Sigmoid colon (tissue), 7 donors: ENCODE measurements around the gene HDGFL2. TPM values are rescaled to one million over a fixed set of nuclear protein-coding genes. Genes with fewer than 3 reads are reported as not detected.

Experiments
- DNase-seq: peaks from one replicate; pipeline ENCODE4 v3.0.0-alpha.2; 2019
- H3K27ac ChIP-seq, 4 donors: fragments of 200-600 bp; sonication (generic); one replicate each; pipeline ENCODE4 v1.5.1; 2016 to 2019; ENCODE audit warnings: mild to moderate bottlenecking in 1 of 4
- H3K27me3 ChIP-seq, 3 donors: fragments of 200-600 bp; sonication (generic); one replicate each; pipeline ENCODE4 v1.5.1; 2019; ENCODE audit warnings: mild to moderate bottlenecking in 1 of 3
- H3K36me3 ChIP-seq, 4 donors: fragments of 200-600 bp; sonication (generic); one replicate each; pipeline ENCODE4 v1.5.1; 2016 to 2019
- H3K4me1 ChIP-seq, 4 donors: fragments of 200-600 bp; sonication (generic); one replicate each; pipeline ENCODE4 v1.5.1; 2017 to 2019
- H3K4me3 ChIP-seq, 4 donors: fragments of 200-600 bp; sonication (generic); one replicate each; pipeline ENCODE4 v1.5.1; 2017 to 2019; ENCODE audit warnings: mild to moderate bottlenecking in 2 of 4, moderate library complexity in 1 of 4
- H3K9me3 ChIP-seq, 4 donors: fragments of 200-600 bp in 3 of 4; sonication (generic) in 3 of 4; one replicate each; pipeline versions ENCODE4 v1.5.1 to v1.6.1; 2013 to 2019
- EP300 ChIP-seq, 4 donors: sonication (generic); formaldehyde crosslinking; IDR thresholded peaks; one replicate each; pipeline ENCODE4 v1.6.1; 2017; ENCODE audit warnings: antibody characterized with exemption in 4 of 4
- POLR2A ChIP-seq, 2 donors: fragments of 450-650 bp; IDR thresholded peaks; one replicate each; pipeline ENCODE4 v1.6.1; 2016; ENCODE audit warnings: antibody characterized with exemption in 2 of 2, mild to moderate bottlenecking in 2 of 2, moderate library complexity in 2 of 2
- POLR2AphosphoS5 ChIP-seq, 4 donors: sonication (generic); formaldehyde crosslinking; IDR thresholded peaks; one replicate each; pipeline ENCODE4 v1.6.1; 2017; ENCODE audit warnings: antibody characterized with exemption in 4 of 4
- WGBS, 2 donors: extraction: QIAGEN DNeasy Blood & Tissue Kit; methylation state at CpG; one replicate each; pipeline ENCODE4 v1.1.7; 2013; 5-methylcytosine and 5-hydroxymethylcytosine counted together
- intact Hi-C: fragments of 100-400 bp; cut with DNase I; formaldehyde crosslinking; loops from one replicate; pipeline ENCODE4 v1.15.1; 2023
- polyA plus RNA-seq, 3 donors: library from polyadenylated mRNA; stranded (reverse); fragments of 200-250 nt; gene quantifications; one replicate each; pipeline ENCODE4 v1.2.3, GENCODE V29; 2013
- total RNA-seq, 4 donors: library from RNA; depleted of rRNA; stranded (reverse); fragments of >200 nt; gene quantifications; one replicate each; pipeline ENCODE4 v1.1.0, GENCODE V29; 2016
- TF ChIP-seq, protein P1 (sequence below), 4 experiments: fragments of 450-650 bp in 3 of 4; fragments of 200-600 bp in 1 of 4; IDR thresholded peaks; one replicate each; pipeline ENCODE4 v1.5.1; 2016 to 2019; ENCODE audit warnings: antibody characterized with exemption in 4 of 4, mild to moderate bottlenecking in 3 of 4, moderate library complexity in 2 of 4
- donor health status: healthy with polysubstance abuse.
- donor health status: Bipolar disorder and iron deficiency.
- donor health status: healthy.

Gene HDGFL2
- total and polyA plus RNA-seq, 7 donors = 19.8 to 78.2 (median 39.2) TPM

DNA sequence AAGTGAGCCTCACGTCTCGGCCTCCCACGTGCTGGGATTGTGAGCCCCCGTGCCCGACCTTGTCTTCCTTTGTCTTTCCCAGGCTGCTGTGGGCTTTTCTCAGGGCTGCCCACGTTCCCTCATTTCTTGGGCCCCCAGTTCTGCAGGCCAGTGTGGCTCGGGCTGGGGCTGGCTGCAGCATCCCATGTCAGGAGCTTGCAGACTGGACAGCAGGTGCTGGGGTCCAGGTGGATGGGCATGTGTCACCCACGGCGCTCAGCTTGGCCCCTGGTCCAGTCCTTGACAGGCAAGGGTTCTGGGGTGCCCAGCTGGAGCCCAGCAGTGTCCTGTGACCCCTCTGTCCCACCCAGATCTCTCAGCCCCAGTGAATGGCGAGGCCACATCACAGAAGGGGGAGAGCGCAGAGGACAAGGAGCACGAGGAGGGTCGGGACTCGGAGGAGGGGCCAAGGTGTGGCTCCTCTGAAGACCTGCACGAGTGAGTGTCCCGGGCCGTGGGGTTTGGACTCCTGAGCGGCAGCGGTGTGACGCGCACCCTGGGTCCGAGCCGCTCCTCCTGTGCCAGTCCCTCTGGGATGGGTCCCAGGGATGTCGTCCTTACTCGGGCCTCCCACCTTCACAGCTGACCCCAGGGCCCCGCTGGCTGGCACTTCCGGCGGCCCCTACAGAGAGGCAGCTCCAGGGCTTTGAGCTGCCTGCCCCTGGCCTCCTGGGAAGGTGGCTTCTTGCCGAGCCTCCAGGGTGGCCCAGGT, 28.9 kb downstream of the HDGFL2 start:
- Histone ChIP-seq H3K27ac (peak overlapping the region in 2 of 4 donors; percentile 52 to 66), H3K4me1 (peaks cover 0 to 16% (median 9%) of the 10 kb centered on the region in 4 donors), H3K27me3 (no peaks in the 10 kb centered on the region), H3K9me3 (no peaks in the 10 kb centered on the region), H3K4me3 (no peak overlapping the region), H3K36me3 (peaks cover 20 to 95% (median 61%) of the 10 kb centered on the region in 4 donors)
- TF ChIP-seq POLR2A (IDR thresholded peaks at IDR 0.05) (no peak), EP300 (IDR thresholded peaks at IDR 0.05) (no peak), POLR2AphosphoS5 (IDR thresholded peaks at IDR 0.05) (no peak)
- TF ChIP-seq, protein P1, sequence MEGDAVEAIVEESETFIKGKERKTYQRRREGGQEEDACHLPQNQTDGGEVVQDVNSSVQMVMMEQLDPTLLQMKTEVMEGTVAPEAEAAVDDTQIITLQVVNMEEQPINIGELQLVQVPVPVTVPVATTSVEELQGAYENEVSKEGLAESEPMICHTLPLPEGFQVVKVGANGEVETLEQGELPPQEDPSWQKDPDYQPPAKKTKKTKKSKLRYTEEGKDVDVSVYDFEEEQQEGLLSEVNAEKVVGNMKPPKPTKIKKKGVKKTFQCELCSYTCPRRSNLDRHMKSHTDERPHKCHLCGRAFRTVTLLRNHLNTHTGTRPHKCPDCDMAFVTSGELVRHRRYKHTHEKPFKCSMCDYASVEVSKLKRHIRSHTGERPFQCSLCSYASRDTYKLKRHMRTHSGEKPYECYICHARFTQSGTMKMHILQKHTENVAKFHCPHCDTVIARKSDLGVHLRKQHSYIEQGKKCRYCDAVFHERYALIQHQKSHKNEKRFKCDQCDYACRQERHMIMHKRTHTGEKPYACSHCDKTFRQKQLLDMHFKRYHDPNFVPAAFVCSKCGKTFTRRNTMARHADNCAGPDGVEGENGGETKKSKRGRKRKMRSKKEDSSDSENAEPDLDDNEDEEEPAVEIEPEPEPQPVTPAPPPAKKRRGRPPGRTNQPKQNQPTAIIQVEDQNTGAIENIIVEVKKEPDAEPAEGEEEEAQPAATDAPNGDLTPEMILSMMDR (IDR thresholded peaks at IDR 0.05) = no peak
- intact Hi-C loops = no loop called here
- 94% methylated on average over 29 of the region's 29 CpGs for WGBS, 2 donors
- peak; percentile 65 for DNase-seq

DNA sequence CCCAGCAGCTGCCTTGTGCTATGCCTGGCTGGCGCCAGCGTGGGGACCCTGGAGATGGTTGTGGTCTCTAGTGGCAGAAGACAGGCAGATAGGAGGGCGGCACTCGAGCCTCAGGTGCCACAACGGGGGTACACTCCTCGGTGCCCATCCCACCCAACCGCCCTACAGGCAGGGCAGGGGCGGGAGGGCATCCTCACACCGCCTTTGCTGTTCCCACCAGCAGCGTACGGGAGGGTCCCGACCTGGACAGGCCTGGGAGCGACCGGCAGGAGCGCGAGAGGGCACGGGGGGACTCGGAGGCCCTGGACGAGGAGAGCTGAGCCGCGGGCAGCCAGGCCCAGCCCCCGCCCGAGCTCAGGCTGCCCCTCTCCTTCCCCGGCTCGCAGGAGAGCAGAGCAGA, 29.6 kb downstream of the HDGFL2 start:
- TF ChIP-seq, protein P1 (IDR thresholded peaks at IDR 0.05) = no peak
- TF ChIP-seq POLR2A (IDR thresholded peaks at IDR 0.05) (no peak), POLR2AphosphoS5 (IDR thresholded peaks at IDR 0.05) (peak in 2 of 4 donors; percentile 23 to 34), EP300 (IDR thresholded peaks at IDR 0.05) (no peak)
- DNase-seq = no peak
- peaks cover 22 to 95% (median 59%) of the 10 kb centered on the region in 4 donors for H3K36me3 ChIP-seq
- intact Hi-C loops = no loop called here
- 93 to 95% methylated on average over 25 of the region's 25 CpGs for WGBS, 2 donors
- H3K4me3 ChIP-seq = no peak overlapping the region
- H3K27me3 ChIP-seq = no peaks in the 10 kb centered on the region
- peak overlapping the region in 2 of 4 donors; percentile 52 to 66 for H3K27ac ChIP-seq
- peaks cover 0 to 22% (median 15%) of the 10 kb centered on the region in 4 donors for H3K4me1 ChIP-seq
- H3K9me3 ChIP-seq = no peaks in the 10 kb centered on the region

DNA sequence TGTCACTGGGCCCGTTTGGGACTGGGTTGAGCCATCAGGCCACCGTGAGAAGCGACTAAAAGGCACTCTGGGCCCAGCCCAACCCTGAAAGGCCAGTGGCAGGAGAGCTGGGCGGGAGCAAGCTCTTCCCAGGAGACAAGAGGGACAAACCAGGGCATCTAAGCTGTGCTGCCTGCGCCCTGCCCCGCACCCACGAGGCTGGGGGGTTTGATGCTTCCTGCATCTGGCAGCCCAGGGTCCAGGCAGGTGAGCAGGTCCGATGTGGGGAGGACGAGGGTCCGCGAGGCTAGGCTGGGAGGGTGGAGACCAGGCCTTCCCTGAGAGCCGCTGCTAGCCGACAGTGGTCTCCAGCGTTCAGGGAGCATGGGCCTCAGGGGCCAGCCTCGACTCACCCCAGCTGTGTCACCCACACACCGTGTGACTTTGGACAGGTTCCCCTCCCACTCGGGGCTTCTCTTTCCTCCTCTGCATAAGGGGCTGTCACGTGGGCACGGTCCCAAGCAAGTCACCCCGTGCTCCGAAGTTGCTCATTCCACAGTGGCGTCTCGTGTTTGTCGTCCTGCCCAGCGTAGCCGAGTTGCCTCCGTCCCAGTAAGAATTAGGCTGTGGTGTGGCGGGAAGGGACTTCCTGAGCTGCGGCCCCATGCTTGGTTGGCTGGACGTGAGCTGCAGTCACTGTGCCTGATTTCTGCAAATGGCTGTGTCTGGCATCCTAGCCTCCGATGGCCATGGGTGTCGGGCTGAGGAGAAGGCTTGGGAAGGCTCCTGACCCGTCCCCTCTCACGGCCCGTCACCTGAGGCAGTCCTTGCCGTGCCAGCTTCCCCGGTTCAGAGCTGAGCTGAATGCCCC, 30.4 kb downstream of the HDGFL2 start:
- H3K27me3 ChIP-seq = no peaks in the 10 kb centered on the region
- peaks cover 0 to 31% (median 22%) of the 10 kb centered on the region in 4 donors for H3K4me1 ChIP-seq
- peaks cover 25 to 95% (median 61%) of the 10 kb centered on the region in 4 donors for H3K36me3 ChIP-seq
- TF ChIP-seq EP300 (IDR thresholded peaks at IDR 0.05) (no peak), POLR2AphosphoS5 (IDR thresholded peaks at IDR 0.05) (peak in 2 of 4 donors; percentile 9 to 20)
- TF ChIP-seq, protein P1 (IDR thresholded peaks at IDR 0.05) = no peak
- WGBS, 2 donors = 92 to 94% methylated on average over 37 of the region's 37 CpGs
- peak overlapping the region in 3 of 4 donors; percentile 49 to 66 (median 52) for H3K27ac ChIP-seq
- intact Hi-C loops = no loop called here
- peak; percentile 62 for DNase-seq
- no peak overlapping the region for H3K4me3 ChIP-seq
- H3K9me3 ChIP-seq = no peaks in the 10 kb centered on the region

DNA sequence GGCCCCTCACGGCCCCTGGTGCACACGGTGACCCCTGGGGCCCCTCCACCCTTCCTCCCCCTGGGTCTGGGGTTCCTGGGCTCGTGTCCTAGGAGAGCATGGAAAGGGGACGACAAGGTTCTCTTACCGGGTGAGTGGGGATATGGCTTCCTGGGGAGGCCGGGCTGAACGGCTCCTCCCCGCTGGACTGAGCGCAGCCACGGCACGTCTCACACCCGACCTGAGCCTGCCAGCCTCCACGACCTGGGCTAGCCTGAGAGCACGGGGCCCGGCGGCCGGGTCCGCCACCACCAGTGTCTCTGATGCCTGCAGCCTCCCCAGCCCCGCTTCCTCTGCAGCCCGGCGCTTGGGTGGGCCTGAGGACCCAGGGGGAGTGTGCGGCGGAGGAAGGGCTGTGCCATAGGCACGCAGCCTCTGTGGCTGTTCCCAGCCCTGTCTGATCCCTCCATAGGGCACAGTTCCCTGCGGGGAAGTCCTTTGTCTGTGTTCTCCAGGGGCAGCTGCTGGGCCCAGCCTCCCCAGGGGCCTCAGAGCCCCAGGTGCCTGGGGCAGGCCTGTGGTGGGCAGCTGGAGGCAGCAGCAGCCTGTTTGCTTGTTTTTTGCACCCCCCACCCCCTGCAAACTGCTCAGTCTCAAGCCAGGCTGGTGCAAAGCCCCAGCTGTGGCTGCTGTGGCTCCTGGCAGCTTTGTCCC, 31.2 kb downstream of the HDGFL2 start:
- Histone ChIP-seq H3K4me1 (peaks cover 0 to 38% (median 27%) of the 10 kb centered on the region in 4 donors), H3K27ac (peak overlapping the region in 3 of 4 donors; percentile 49 to 66 (median 52)), H3K27me3 (no peaks in the 10 kb centered on the region), H3K4me3 (no peak overlapping the region), H3K36me3 (peaks cover 19 to 94% (median 59%) of the 10 kb centered on the region in 4 donors), H3K9me3 (no peaks in the 10 kb centered on the region)
- 91 to 93% methylated on average over 25 of the region's 25 CpGs for WGBS, 2 donors
- DNase-seq = peak; percentile 65
- intact Hi-C loops = no loop called here
- TF ChIP-seq, protein P1 (IDR thresholded peaks at IDR 0.05) = no peak
- no peak for TF ChIP-seq POLR2AphosphoS5 (IDR thresholded peaks at IDR 0.05)
- no peak for TF ChIP-seq POLR2A (IDR thresholded peaks at IDR 0.05)
- TF ChIP-seq EP300 (IDR thresholded peaks at IDR 0.05) = no peak
